ENCODE measurements around the gene TBC1D10B. TPM values are rescaled to one million over a fixed set of nuclear protein-coding genes. Genes with fewer than 3 reads are reported as not detected.

TBC1D10B gene
- total RNA-seq, 1 experiment from 2014 or later, result 49.2 TPM

- no peaks in the 10 kb centered on the region for H3K9me2 ChIP-seq (ENCODE audit: insufficient read depth)
- ATAC-seq, result no peak
- DNase-seq (ENCODE audit: low read depth, low spot score), result no peak
- TF ChIP-seq CEBPB (IDR thresholded peaks at IDR 0.05; ENCODE audit: low read depth) (no peak), SP1 (IDR thresholded peaks at IDR 0.05; ENCODE audit: low read depth) (no peak), JUND (IDR thresholded peaks at IDR 0.05) (no peak), RAD21 (IDR thresholded peaks at IDR 0.05; ENCODE audit: low read depth) (no peak), POLR2AphosphoS5 (IDR thresholded peaks at IDR 0.05; ENCODE audit: low read depth, low read length) (no peak), EGR1 (IDR thresholded peaks at IDR 0.05; ENCODE audit: low read depth) (no peak), ZFX (IDR thresholded peaks at IDR 0.05) (no peak), TCF7L2 (IDR thresholded peaks at IDR 0.05; ENCODE audit: borderline replicate concordance, extremely low read depth, insufficient read depth, insufficient read length) (no peak), REST (IDR thresholded peaks at IDR 0.05; ENCODE audit: low read depth) (no peak), SRF (IDR thresholded peaks at IDR 0.05; ENCODE audit: low read depth) (no peak), FOSL1 (IDR thresholded peaks at IDR 0.05; ENCODE audit: low read depth) (no peak), EZH2phosphoT487 (IDR thresholded peaks at IDR 0.05; ENCODE audit: borderline replicate concordance) (no peak), CTCF (IDR thresholded peaks at IDR 0.05 in 2 of 3, conservative IDR thresholded peaks at IDR 0.05 in 1 of 3; ENCODE audit: borderline replicate concordance in 1 of 3, insufficient read depth in 1 of 3, low read depth in 2 of 3, low read length in 2 of 3) (no peak)
- peaks cover 15 to 20% of the 10 kb centered on the region in 2 experiments for H3K36me3 ChIP-seq (ENCODE audit: control insufficient read depth in 1 of 2, insufficient read depth in 2 of 2, low read length in 2 of 2)
- peaks cover 87% of the 10 kb centered on the region for H3K79me2 ChIP-seq (ENCODE audit: insufficient read depth, low read length)
- no peak overlapping the region for H3K4me2 ChIP-seq (ENCODE audit: low read length)
- RAD21 ChIA-PET (ENCODE audit: low non-redundant PET in 1 of 2, low total read pairs in 2 of 2, uncharacterized antibody in 2 of 2, unreplicated experiment in 2 of 2), result no interaction called here
- no peak overlapping the region for H3K4me3 ChIP-seq (replicated peaks in 1 of 2; ENCODE audit: low read depth in 1 of 2, low read length in 2 of 2)
- H4K20me1 ChIP-seq (ENCODE audit: insufficient read depth), result no peaks in the 10 kb centered on the region
- H2AFZ ChIP-seq (ENCODE audit: low read depth, low read length, poor library complexity, severe bottlenecking), result no peak overlapping the region
- H3K9ac ChIP-seq (ENCODE audit: low read length), result no peak overlapping the region
- H3K27me3 ChIP-seq (ENCODE audit: insufficient read depth, low read length), result no peaks in the 10 kb centered on the region
- no peaks in the 10 kb centered on the region for H3K9me3 ChIP-seq (ENCODE audit: control insufficient read depth in 1 of 2, insufficient read depth in 1 of 2, low read depth in 1 of 2, low read length in 2 of 2)
- intact Hi-C loops (cut with micrococcal nuclease), result no loop called here
- no TSS peak for BruUV-seq (replicated peaks)
- CTCF ChIA-PET, result interaction anchor here (0.9 kb wide), 1 partner anchor 44 kb away, joined by 3 read pairs; no protein-coding TSS in a partner anchor
- H3K4me1 ChIP-seq (ENCODE audit: control insufficient read depth in 1 of 2, insufficient read depth in 2 of 2, low read length in 2 of 2), result peaks cover 12 to 18% of the 10 kb centered on the region in 2 experiments
- POLR2A ChIA-PET, result no interaction called here
- no peak overlapping the region for H3K27ac ChIP-seq (ENCODE audit: low read depth, low read length)
These were observed 5.1 kb downstream of the TBC1D10B start for GRCh38 chr16:30365200-30365599.
